GM19351 (cell line): Measurements from ENCODE around the gene PPIE.

ENCODE experiments used
- ATAC-seq: cut with Tn5 transposase; IDR thresholded peaks from one replicate; pipeline ENCODE4 v1.9.1; 2021; ENCODE audit warnings: mild to moderate bottlenecking, moderate library complexity; ENCODE audit not compliant: unreplicated experiment

Gene PPIE

GRCh38 chr1:39720094-39720999, 18.3 kb upstream of the PPIE start:
- ATAC-seq: no peak

GRCh38 chr1:39721664-39722063, 17.0 kb upstream of the PPIE start:
- no peak for ATAC-seq

- ATAC-seq: no peak
Observed at GRCh38 chr1:39722495-39722894, 16.2 kb upstream of the PPIE start.

- ATAC-seq: no peak
Observed at GRCh38 chr1:39726600-39726999, 12.1 kb upstream of the PPIE start.

GRCh38 chr1:39727221-39727931, 11.3 kb upstream of the PPIE start:
- ATAC-seq: no peak

- no peak for ATAC-seq
Observed at GRCh38 chr1:39727932-39728317, 10.8 kb upstream of the PPIE start.

GRCh38 chr1:39729030-39729429, 9.7 kb upstream of the PPIE start:
- no peak for ATAC-seq

- no peak for ATAC-seq
Observed at GRCh38 chr1:39729842-39730241, 8.8 kb upstream of the PPIE start.

- no peak for ATAC-seq
Observed at GRCh38 chr1:39732730-39733129, 6.0 kb upstream of the PPIE start.

GRCh38 chr1:39733161-39733560, 5.5 kb upstream of the PPIE start:
- no peak for ATAC-seq

GRCh38 chr1:39735731-39736130, 3.0 kb upstream of the PPIE start:
- no peak for ATAC-seq

- ATAC-seq: no peak
Observed at GRCh38 chr1:39737546-39738169, 1.0 kb upstream of the PPIE start.

GRCh38 chr1:39745016-39745670, 6.5 kb downstream of the PPIE start:
- no peak for ATAC-seq

GRCh38 chr1:39751595-39751994, 12.9 kb downstream of the PPIE start:
- no peak for ATAC-seq

- ATAC-seq: no peak
Observed at GRCh38 chr1:39752703-39753102, 14.0 kb downstream of the PPIE start.

GRCh38 chr1:39753132-39754025, 14.7 kb downstream of the PPIE start:
- no peak for ATAC-seq

GRCh38 chr1:39754026-39754570, 15.4 kb downstream of the PPIE start:
- no peak for ATAC-seq

- ATAC-seq: no peak
Observed at GRCh38 chr1:39754906-39755504, 16.3 kb downstream of the PPIE start.

- ATAC-seq: no peak
Observed at GRCh38 chr1:39755965-39756659, 17.4 kb downstream of the PPIE start.
